Brain microvascular endothelial cell (primary cell): Measurements from ENCODE around the gene ARFGAP1.

Source experiments
- DNase-seq: peaks from one replicate; pipeline ENCODE4 v3.0.0-alpha.2; 2020
- H3K27ac ChIP-seq: fragments of 250-450 bp; sonication (Bioruptor Pico); 2 replicates; pipeline ENCODE4 v1.5.1; 2020; ENCODE audit warnings: mild to moderate bottlenecking, moderate library complexity
- H3K27me3 ChIP-seq: fragments of 250-450 bp; sonication (Bioruptor Pico); replicated peaks from 2 replicates; pipeline ENCODE4 v1.5.1; 2020; ENCODE audit warnings: mild to moderate bottlenecking
- H3K36me3 ChIP-seq: fragments of 250-450 bp; sonication (Bioruptor Pico); replicated peaks from 2 replicates; pipeline ENCODE4 v1.5.1; 2020; ENCODE audit warnings: mild to moderate bottlenecking
- H3K4me3 ChIP-seq: 2 replicates; pipeline ENCODE4 v1.5.1; 2011; ENCODE audit warnings: low read depth, mild to moderate bottlenecking, control low read depth, low read length, moderate library complexity
- CTCF ChIP-seq: IDR thresholded peaks from 2 replicates; pipeline ENCODE4 v1.5.1; 2011; ENCODE audit warnings: low read depth, mild to moderate bottlenecking, moderate library complexity, low read length, control low read depth, inconsistent platforms; ENCODE audit errors: missing control alignments
- in situ Hi-C: cut with HindIII; loops from 2 replicates; pipeline ENCODE4 v1.10.0; 2017; ENCODE audit warnings: low sequenced_read_pairs, low pct_ligation_motif_present

The ARFGAP1 gene

DNA sequence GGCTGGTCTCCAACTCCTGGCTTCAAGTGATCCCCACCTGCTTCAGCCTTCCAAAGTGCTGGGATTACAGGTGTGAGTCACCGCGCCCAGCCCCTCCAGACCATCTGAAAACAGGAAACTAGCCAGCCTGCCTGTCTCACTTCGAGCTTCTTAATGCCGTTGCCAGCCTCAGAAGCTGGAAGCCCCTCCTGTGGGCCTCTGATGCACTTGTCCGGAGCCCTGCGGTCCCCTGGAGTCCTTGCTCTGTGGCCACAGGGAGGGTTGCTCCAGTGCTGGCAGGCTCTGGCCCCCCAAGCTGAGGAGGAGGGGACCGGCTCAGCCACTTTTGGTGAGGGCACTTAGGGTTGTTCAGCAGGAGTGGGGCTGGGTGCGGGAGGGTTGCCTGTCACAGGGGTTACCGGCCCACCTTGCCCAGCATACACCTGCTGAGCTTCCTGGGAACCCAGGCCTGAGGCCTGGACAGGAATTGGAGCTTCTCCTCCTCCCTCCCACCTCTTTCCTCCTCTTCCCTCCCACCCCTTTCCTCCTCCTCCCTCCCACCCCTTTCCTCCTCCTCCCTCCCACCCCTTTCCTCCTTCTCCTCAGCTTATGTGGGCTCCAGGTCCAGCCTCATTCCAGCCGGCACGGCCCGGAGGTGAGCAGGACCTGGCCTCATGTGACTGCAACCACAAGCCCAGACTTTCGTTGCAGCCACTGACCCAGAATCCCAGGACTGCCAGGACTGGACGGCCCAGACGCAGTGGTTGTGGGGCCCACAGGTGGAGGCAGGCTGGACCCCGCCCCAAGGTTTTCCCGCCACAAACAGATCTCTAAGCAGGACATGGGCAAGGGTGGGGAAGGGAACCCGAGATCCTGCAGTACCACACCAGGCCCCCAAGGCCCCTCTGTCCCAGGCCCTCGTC is 46.3 kb upstream of the ARFGAP1 start:
- H3K4me3 ChIP-seq = no peak overlapping the region
- H3K27me3 ChIP-seq = no peaks in the 10 kb centered on the region
- in situ Hi-C loops = no loop called here
- no peak overlapping the region for H3K27ac ChIP-seq
- H3K36me3 ChIP-seq = no peaks in the 10 kb centered on the region
- DNase-seq = no peak
- no peak for TF ChIP-seq CTCF

GRCh38 chr20:63227260-63227659 is 45.4 kb upstream of the ARFGAP1 start:
- TF ChIP-seq CTCF = no peak
- Histone ChIP-seq H3K27ac (no peak overlapping the region), H3K36me3 (no peaks in the 10 kb centered on the region), H3K27me3 (no peaks in the 10 kb centered on the region), H3K4me3 (no peak overlapping the region)
- DNase-seq = no peak
- in situ Hi-C loops = no loop called here

DNA sequence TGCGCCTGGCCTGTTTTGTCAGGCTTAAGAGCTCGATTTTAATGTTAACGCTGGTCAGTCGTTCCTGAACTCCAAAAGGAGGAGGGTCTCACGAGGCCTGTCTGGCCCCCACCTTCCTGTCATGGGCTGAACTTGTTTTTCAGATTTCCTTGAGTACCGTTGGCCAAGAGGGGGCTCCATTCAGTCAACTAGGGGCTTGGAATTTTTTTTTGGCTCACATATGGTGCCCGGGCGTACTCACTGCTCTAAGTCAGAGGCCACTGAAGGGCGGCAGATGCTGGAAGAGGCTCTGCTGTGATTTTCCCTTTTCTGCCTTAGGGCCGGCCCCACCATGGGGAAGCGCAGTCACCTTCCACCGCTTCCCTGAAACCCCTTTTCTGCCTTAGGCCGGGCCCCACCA is 43.8 kb upstream of the ARFGAP1 start:
- H3K27ac ChIP-seq = no peak overlapping the region
- in situ Hi-C loops = no loop called here
- no peaks in the 10 kb centered on the region for H3K36me3 ChIP-seq
- no peak overlapping the region for H3K4me3 ChIP-seq
- TF ChIP-seq CTCF = peak; percentile 5
- no peak for DNase-seq
- no peaks in the 10 kb centered on the region for H3K27me3 ChIP-seq

- H3K36me3 ChIP-seq = no peaks in the 10 kb centered on the region
- H3K4me3 ChIP-seq = no peak overlapping the region
- peak; percentile 88 for TF ChIP-seq CTCF
- peak; percentile 65 for DNase-seq
- in situ Hi-C loops = no loop called here
- no peak overlapping the region for H3K27ac ChIP-seq
- no peaks in the 10 kb centered on the region for H3K27me3 ChIP-seq
These were observed 41.8 kb upstream of the ARFGAP1 start for GRCh38 chr20:63230800-63231268.

DNA sequence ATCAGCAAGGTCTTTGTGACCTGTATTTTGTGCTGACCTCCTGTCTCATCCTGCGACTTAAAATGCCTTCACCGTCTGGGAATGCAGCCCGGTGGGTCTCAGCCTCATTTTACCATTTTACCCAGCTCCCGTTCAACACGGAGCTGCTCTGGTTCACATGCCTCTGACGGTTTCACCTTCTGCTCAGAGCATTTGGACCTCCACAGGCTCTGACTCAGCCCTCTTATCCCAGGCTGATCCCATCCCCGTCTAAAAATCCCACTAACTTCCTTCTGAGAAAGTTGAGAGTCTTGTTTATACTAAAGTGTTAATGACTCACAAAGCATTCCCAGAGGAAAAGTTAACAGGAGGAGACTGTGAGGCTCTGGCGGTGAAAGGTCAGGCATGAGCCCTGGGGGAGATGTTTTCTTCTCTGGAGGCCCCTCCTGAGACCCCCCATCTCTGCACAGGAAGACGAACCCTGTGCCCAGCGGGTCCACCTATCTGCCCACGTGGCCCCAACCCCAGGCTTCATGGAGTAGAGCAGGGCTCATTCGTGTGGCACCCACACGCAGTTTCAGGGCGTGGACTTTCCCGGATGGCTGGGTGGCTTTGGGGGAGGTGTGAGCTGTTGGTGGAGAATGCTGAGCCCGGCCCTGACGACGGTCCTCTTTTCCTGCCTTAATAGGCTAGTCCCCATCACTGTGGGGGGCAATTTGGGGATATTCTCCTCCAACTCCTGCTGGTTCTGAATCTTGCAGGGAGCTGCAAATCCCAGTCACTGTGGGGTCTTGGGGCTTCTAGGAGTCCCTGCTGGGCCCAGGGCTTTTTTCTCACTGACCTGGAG is 40.2 kb upstream of the ARFGAP1 start:
- Histone ChIP-seq H3K27me3 (no peaks in the 10 kb centered on the region), H3K27ac (peak overlapping the region; percentile 80), H3K36me3 (no peaks in the 10 kb centered on the region), H3K4me3 (no peak overlapping the region)
- in situ Hi-C loops = no loop called here
- TF ChIP-seq CTCF = no peak
- peak; percentile 90 for DNase-seq
